SU-DHL-6 (cell line): Measurements from ENCODE around the gene MTMR8.

ENCODE experiments used
- H2AFZ ChIP-seq: fragments of 200-600 bp; sonication (generic); 2 replicates; pipeline ENCODE4 v1.6.1; 2014; ENCODE audit warnings: low read depth, mild to moderate bottlenecking, moderate library complexity, mixed read lengths, antibody characterized with exemption, low read length; ENCODE audit not compliant: severe bottlenecking
- H3F3A ChIP-seq: fragments of 200-600 bp; shearing (Covaris generic); 2 replicates; pipeline ENCODE4 v1.6.0; 2016; ENCODE audit warnings: antibody characterized with exemption, mild to moderate bottlenecking; ENCODE audit not compliant: insufficient read depth
- H3K27ac ChIP-seq: fragments of 200-600 bp; sonication (generic); 2 replicates; pipeline ENCODE4 v1.5.1; 2016; ENCODE audit warnings: low read depth, mild to moderate bottlenecking, low read length, moderate library complexity, mixed read lengths
- H3K27me3 ChIP-seq: fragments of 200-600 bp; sonication (generic), shearing (Covaris generic); 2 replicates; pipeline ENCODE4 v1.6.0; 2014; ENCODE audit warnings: mild to moderate bottlenecking, low read length
- H3K36me3 ChIP-seq: fragments of 200-600 bp; sonication (generic); 2 replicates; pipeline ENCODE4 v1.6.1; 2014; ENCODE audit warnings: mild to moderate bottlenecking, low read length, mixed read lengths
- H3K4me2 ChIP-seq: fragments of 300-600, 200-600 bp; shearing (Covaris generic), sonication (generic); 2 replicates; pipeline ENCODE4 v1.6.0; 2014; ENCODE audit warnings: low read length, low read depth, mild to moderate bottlenecking; ENCODE audit not compliant: poor library complexity, severe bottlenecking
- H3K4me3 ChIP-seq: fragments of 200-600 bp; sonication (generic); 2 replicates; pipeline ENCODE4 v1.5.1; 2014; ENCODE audit warnings: antibody characterized with exemption, low read length, mild to moderate bottlenecking, mixed read lengths; ENCODE audit not compliant: insufficient read depth, poor library complexity, severe bottlenecking
- H3K79me2 ChIP-seq: fragments of 200-600 bp; sonication (generic); 2 replicates; pipeline ENCODE4 v1.6.1; 2014; ENCODE audit warnings: mild to moderate bottlenecking, low read length, moderate library complexity; ENCODE audit not compliant: insufficient read depth
- H3K9ac ChIP-seq: fragments of 200-600 bp; sonication (generic); 2 replicates; pipeline ENCODE4 v1.7.0; 2014; ENCODE audit warnings: mild to moderate bottlenecking, low read length
- H3K9me2 ChIP-seq: fragments of 200-600 bp; sonication (generic); replicated peaks from 2 replicates; pipeline ENCODE4 v1.6.1; 2014; ENCODE audit warnings: low read length; ENCODE audit not compliant: insufficient read depth
- H3K9me3 ChIP-seq: fragments of 200-600 bp; sonication (generic); 2 replicates; pipeline ENCODE4 v1.6.1; 2014; ENCODE audit warnings: low read length, mixed read lengths; ENCODE audit not compliant: insufficient read depth
- H4K20me1 ChIP-seq: fragments of 200-600 bp; sonication (generic); 2 replicates; pipeline ENCODE4 v1.6.1; 2014; ENCODE audit warnings: low read depth, mild to moderate bottlenecking, antibody characterized with exemption, low read length, moderate library complexity, mixed read lengths
- EZH2phosphoT487 ChIP-seq: fragments of 200-600 bp; sonication (generic), shearing (Covaris generic); conservative IDR thresholded peaks from 2 replicates; pipeline ENCODE4 v1.6.1; 2018; ENCODE audit warnings: mild to moderate bottlenecking, antibody characterized with exemption, low read length, moderate library complexity, mixed read lengths
- TF ChIP-seq, protein P1 (sequence below): fragments of 200-600 bp; sonication (generic); IDR thresholded peaks from one replicate; pipeline ENCODE4 v1.5.1; 2017; ENCODE audit warnings: antibody characterized with exemption, mild to moderate bottlenecking, low read length, moderate library complexity; ENCODE audit not compliant: insufficient read depth, poor library complexity, severe bottlenecking

The MTMR8 gene

DNA sequence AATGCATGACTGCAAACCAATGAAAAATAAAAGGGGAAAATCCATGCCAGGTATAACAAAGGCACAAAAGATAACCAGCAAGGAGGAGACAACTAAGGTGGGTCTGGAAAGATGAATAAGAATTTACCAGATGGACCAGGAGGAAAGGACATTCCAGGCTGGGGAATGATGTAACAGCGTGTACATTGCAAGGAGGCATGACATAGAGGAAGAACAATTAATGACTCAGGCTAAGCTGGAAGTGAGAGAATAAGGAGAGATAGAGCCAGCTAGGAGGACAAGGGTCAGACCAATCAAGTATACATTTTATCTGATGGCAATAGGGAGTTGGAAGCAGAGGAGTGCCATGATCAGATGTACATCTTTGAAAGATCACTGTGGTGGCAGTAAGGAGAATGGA is 57.0 kb downstream of the MTMR8 start:
- H3K4me3 ChIP-seq = no peak overlapping the region
- no peak overlapping the region for H3K27ac ChIP-seq
- H3K9me3 ChIP-seq = no peaks in the 10 kb centered on the region
- no peaks in the 10 kb centered on the region for H3K27me3 ChIP-seq
- no peaks in the 10 kb centered on the region for H3K79me2 ChIP-seq
- no peaks in the 10 kb centered on the region for H4K20me1 ChIP-seq
- no peak overlapping the region for H3K4me2 ChIP-seq
- H3K36me3 ChIP-seq = no peaks in the 10 kb centered on the region
- no peak overlapping the region for H3K9ac ChIP-seq
- no peak for TF ChIP-seq EZH2phosphoT487
- TF ChIP-seq, protein P1, sequence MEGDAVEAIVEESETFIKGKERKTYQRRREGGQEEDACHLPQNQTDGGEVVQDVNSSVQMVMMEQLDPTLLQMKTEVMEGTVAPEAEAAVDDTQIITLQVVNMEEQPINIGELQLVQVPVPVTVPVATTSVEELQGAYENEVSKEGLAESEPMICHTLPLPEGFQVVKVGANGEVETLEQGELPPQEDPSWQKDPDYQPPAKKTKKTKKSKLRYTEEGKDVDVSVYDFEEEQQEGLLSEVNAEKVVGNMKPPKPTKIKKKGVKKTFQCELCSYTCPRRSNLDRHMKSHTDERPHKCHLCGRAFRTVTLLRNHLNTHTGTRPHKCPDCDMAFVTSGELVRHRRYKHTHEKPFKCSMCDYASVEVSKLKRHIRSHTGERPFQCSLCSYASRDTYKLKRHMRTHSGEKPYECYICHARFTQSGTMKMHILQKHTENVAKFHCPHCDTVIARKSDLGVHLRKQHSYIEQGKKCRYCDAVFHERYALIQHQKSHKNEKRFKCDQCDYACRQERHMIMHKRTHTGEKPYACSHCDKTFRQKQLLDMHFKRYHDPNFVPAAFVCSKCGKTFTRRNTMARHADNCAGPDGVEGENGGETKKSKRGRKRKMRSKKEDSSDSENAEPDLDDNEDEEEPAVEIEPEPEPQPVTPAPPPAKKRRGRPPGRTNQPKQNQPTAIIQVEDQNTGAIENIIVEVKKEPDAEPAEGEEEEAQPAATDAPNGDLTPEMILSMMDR = no peak
- H3K9me2 ChIP-seq = no peaks in the 10 kb centered on the region
- no peak overlapping the region for H2AFZ ChIP-seq
- no peaks in the 10 kb centered on the region for H3F3A ChIP-seq

DNA sequence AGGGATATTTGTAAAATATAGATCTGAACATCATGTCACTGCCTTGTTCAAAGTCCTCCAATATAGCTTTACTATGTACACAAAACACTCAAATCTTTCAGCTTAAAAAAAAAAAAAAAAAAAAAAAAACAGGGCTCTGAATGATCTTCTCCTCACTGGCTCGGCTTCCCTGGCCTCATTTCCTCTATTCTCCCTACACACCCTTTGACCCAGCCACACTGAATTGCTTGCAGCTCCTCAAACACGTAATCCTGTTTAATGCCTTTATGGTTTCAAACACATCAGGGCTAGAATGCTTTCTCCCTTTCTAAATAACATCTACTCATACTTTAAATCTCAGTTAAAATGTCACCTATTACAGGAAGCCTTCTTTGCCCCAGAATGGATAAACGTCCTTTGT is 60.8 kb downstream of the MTMR8 start:
- Histone ChIP-seq H3K27ac (no peak overlapping the region), H3K4me3 (no peak overlapping the region), H3K9ac (no peak overlapping the region), H3K9me2 (no peaks in the 10 kb centered on the region), H3K79me2 (no peaks in the 10 kb centered on the region), H3F3A (no peaks in the 10 kb centered on the region), H3K9me3 (no peaks in the 10 kb centered on the region), H3K27me3 (no peaks in the 10 kb centered on the region), H3K36me3 (no peaks in the 10 kb centered on the region), H3K4me2 (no peak overlapping the region), H4K20me1 (no peaks in the 10 kb centered on the region), H2AFZ (no peak overlapping the region)
- no peak for TF ChIP-seq EZH2phosphoT487
- TF ChIP-seq, protein P1 = no peak

DNA sequence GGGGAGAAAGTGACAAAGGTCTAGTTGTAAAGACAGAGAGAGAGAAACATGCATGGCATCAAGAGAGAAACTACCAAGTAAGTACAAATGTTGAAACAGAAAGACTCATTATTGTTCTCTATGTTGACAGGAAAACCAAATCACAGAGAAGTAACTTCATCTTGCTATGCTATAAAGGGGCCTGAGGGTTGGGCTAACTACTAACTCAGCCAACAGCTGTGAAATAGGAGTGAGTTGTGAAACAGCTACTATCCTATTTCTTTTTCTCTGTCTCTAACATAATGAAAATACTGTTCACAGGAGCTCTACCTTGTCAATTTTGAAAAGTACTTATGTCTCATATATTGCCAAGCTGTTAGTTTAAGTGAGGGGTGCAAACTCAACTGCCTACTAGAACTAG is 65.0 kb downstream of the MTMR8 start:
- Histone ChIP-seq H3K36me3 (no peaks in the 10 kb centered on the region), H2AFZ (no peak overlapping the region), H3K9me2 (no peaks in the 10 kb centered on the region), H3K27ac (no peak overlapping the region), H3K9me3 (no peaks in the 10 kb centered on the region), H3K9ac (no peak overlapping the region), H3K27me3 (no peaks in the 10 kb centered on the region), H3F3A (no peaks in the 10 kb centered on the region), H3K4me3 (no peak overlapping the region), H3K79me2 (no peaks in the 10 kb centered on the region), H4K20me1 (no peaks in the 10 kb centered on the region), H3K4me2 (no peak overlapping the region)
- TF ChIP-seq EZH2phosphoT487 = no peak
- TF ChIP-seq, protein P1 = no peak

DNA sequence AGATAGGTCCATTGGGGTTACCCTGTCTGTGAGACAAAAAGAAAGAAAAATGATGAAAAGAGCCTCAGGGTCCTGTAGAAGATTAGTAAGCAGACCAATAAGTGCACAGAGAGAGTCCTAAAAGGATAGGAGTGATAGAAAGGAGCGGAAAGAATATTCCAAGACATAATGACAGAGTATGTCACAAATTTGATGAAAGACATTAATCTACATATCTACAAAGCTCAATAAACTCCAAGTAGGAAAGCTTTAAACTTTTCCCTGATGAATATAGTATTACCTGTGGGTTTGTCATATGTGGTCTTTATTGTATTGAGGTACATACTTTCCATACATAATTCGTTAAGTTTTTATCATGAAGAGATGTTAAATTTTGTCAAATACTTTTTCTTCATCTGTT is 73.7 kb downstream of the MTMR8 start:
- H3K9me3 ChIP-seq = no peaks in the 10 kb centered on the region
- no peaks in the 10 kb centered on the region for H3K79me2 ChIP-seq
- no peak overlapping the region for H2AFZ ChIP-seq

More for the DNA sequence above, 73.7 kb downstream of the MTMR8 start:
- Histone ChIP-seq H3K4me2 (no peak overlapping the region), H3K4me3 (no peak overlapping the region), H3F3A (no peaks in the 10 kb centered on the region), H3K9me2 (no peaks in the 10 kb centered on the region), H3K27me3 (no peaks in the 10 kb centered on the region), H3K36me3 (no peaks in the 10 kb centered on the region), H3K27ac (no peak overlapping the region), H4K20me1 (no peaks in the 10 kb centered on the region), H3K9ac (no peak overlapping the region)
- TF ChIP-seq, protein P1 = no peak
- no peak for TF ChIP-seq EZH2phosphoT487
